ENCODE measurements around the gene CDKN2C.
"Not testable (repeated sequence)": the region's sequence is repeated elsewhere in the genome, so short reads cannot be mapped to it uniquely, and the experiment has no call there.

CDKN2C gene

GRCh38 chr1:50981741-50982140 is 11.7 kb downstream of the CDKN2C start:
- DNase-seq, result no peak

GRCh38 chr1:50982611-50983010 is 12.6 kb downstream of the CDKN2C start:
- no peak for DNase-seq

- no peak for DNase-seq
Observed at GRCh38 chr1:50983219-50983802, 13.3 kb downstream of the CDKN2C start.

GRCh38 chr1:50985094-50985493 is 15.0 kb downstream of the CDKN2C start:
- DNase-seq, result no peak

- DNase-seq, result no peak
Observed at GRCh38 chr1:50986653-50987052, 16.6 kb downstream of the CDKN2C start.

GRCh38 chr1:50989694-50990093 is 19.6 kb downstream of the CDKN2C start:
- DNase-seq, result no peak

GRCh38 chr1:50992532-50993318 is 22.7 kb downstream of the CDKN2C start:
- DNase-seq, result no peak

- no peak for DNase-seq
Observed at GRCh38 chr1:50993645-50994044, 23.6 kb downstream of the CDKN2C start.

- DNase-seq, result no peak
Observed at GRCh38 chr1:50994997-50995396, 25.0 kb downstream of the CDKN2C start.

- no peak for DNase-seq
Observed at GRCh38 chr1:50995651-50996050, 25.6 kb downstream of the CDKN2C start.

GRCh38 chr1:50996083-50996482 is 26.0 kb downstream of the CDKN2C start:
- DNase-seq, result no peak

GRCh38 chr1:50999375-50999774 is 29.3 kb downstream of the CDKN2C start:
- not testable (repeated sequence) for DNase-seq

GRCh38 chr1:51000160-51000559 is 30.1 kb downstream of the CDKN2C start:
- no peak for DNase-seq

- no peak for DNase-seq
Observed at GRCh38 chr1:51000651-51001050, 30.6 kb downstream of the CDKN2C start.

GRCh38 chr1:51002516-51002915 is 32.5 kb downstream of the CDKN2C start:
- DNase-seq, result no peak

GRCh38 chr1:51005549-51005948 is 35.5 kb downstream of the CDKN2C start:
- DNase-seq, result not testable (repeated sequence)

GRCh38 chr1:51009381-51009780 is 39.3 kb downstream of the CDKN2C start:
- DNase-seq, result no peak

GRCh38 chr1:51014878-51015277 is 44.8 kb downstream of the CDKN2C start:
- no peak for DNase-seq

- no peak for DNase-seq
Observed at GRCh38 chr1:51019811-51020210, 49.8 kb downstream of the CDKN2C start.

Measured in stimulated activated CD4-positive, alpha-beta T cell treated with anti-CD3 and anti-CD28 coated beads, Interleukin-2, amount 100 ng/mL, for 24 hours (primary cell).